Stimulated activated CD4-positive, alpha-beta T cell treated with anti-CD3 and anti-CD28 coated beads, Interleukin-4, amount 100 ng/mL, for 24 hours (primary cell): Measurements from ENCODE around the gene PRPF31.

Experiments used
- DNase-seq: peaks from one replicate; pipeline ENCODE4 v3.0.0-alpha.2; 2020

The PRPF31 gene

GRCh38 chr19:54108496-54108895 is 7.1 kb upstream of the PRPF31 start:
- DNase-seq, result no peak

- DNase-seq, result no peak
Observed at GRCh38 chr19:54109651-54110050, 5.9 kb upstream of the PRPF31 start.

- peak; percentile 35 for DNase-seq
Observed at GRCh38 chr19:54114340-54115108, 1.0 kb upstream of the PRPF31 start.

- DNase-seq, result no peak
Observed at GRCh38 chr19:54121259-54121658, 5.7 kb downstream of the PRPF31 start.

GRCh38 chr19:54123682-54124081 is 8.1 kb downstream of the PRPF31 start:
- no peak for DNase-seq

- no peak for DNase-seq
Observed at GRCh38 chr19:54124393-54124792, 8.8 kb downstream of the PRPF31 start.

- no peak for DNase-seq
Observed at GRCh38 chr19:54125713-54126112, 10.2 kb downstream of the PRPF31 start.

GRCh38 chr19:54127688-54128440 is 12.3 kb downstream of the PRPF31 start:
- DNase-seq, result no peak

GRCh38 chr19:54128441-54128725 is 12.8 kb downstream of the PRPF31 start:
- no peak for DNase-seq

GRCh38 chr19:54128796-54129616 is 13.5 kb downstream of the PRPF31 start:
- DNase-seq, result no peak

GRCh38 chr19:54129617-54129996 is 14.1 kb downstream of the PRPF31 start:
- DNase-seq, result no peak

- no peak for DNase-seq
Observed at GRCh38 chr19:54133312-54133956, 17.9 kb downstream of the PRPF31 start.

- no peak for DNase-seq
Observed at GRCh38 chr19:54133957-54134590, 18.5 kb downstream of the PRPF31 start.

GRCh38 chr19:54136086-54136863 is 20.7 kb downstream of the PRPF31 start:
- no peak for DNase-seq

- DNase-seq, result peak; percentile 99
Observed at GRCh38 chr19:54136864-54137698, 21.5 kb downstream of the PRPF31 start.

GRCh38 chr19:54137699-54138488 is 22.3 kb downstream of the PRPF31 start, which contains the start of gene CNOT3:
CNOT3 (plus strand) TSS chr19:54137762; CDS start chr19:54142979, 5,217 bp downstream.
- DNase-seq, result peak; percentile 35

GRCh38 chr19:54138489-54139256 is 23.1 kb downstream of the PRPF31 start:
- DNase-seq, result peak; percentile 47

- DNase-seq, result no peak
Observed at GRCh38 chr19:54141356-54141755, 25.8 kb downstream of the PRPF31 start.

- no peak for DNase-seq
Observed at GRCh38 chr19:54142166-54142780, 26.7 kb downstream of the PRPF31 start.
